Gastrocnemius medialis (tissue), 4 donors: Measurements from ENCODE around the gene LCN6.
A peak's percentile ranks its signal among the peaks of the same experiment; 100 is the strongest.

ENCODE experiments used
- POLR2A ChIP-seq, 2 donors: fragments of 450-650 bp; IDR thresholded peaks; one replicate each; pipeline ENCODE4 v1.6.1; 2017; ENCODE audit warnings: antibody characterized with exemption in 2 of 2, mild to moderate bottlenecking in 2 of 2, moderate library complexity in 2 of 2
- TF ChIP-seq, protein P1 (sequence below), 5 experiments: fragments of 450-650 bp in 3 of 5; fragments of 200-600 bp in 2 of 5; sonication (generic) in 2 of 5; IDR thresholded peaks in 4 of 5; conservative IDR thresholded peaks in 1 of 5; 1 replicate in 4 of 5; 2 replicates in 1 of 5; pipeline ENCODE4 v1.5.1; 2016 to 2019; ENCODE audit warnings: antibody characterized with exemption in 5 of 5, mild to moderate bottlenecking in 3 of 5, moderate library complexity in 3 of 5

DNA sequence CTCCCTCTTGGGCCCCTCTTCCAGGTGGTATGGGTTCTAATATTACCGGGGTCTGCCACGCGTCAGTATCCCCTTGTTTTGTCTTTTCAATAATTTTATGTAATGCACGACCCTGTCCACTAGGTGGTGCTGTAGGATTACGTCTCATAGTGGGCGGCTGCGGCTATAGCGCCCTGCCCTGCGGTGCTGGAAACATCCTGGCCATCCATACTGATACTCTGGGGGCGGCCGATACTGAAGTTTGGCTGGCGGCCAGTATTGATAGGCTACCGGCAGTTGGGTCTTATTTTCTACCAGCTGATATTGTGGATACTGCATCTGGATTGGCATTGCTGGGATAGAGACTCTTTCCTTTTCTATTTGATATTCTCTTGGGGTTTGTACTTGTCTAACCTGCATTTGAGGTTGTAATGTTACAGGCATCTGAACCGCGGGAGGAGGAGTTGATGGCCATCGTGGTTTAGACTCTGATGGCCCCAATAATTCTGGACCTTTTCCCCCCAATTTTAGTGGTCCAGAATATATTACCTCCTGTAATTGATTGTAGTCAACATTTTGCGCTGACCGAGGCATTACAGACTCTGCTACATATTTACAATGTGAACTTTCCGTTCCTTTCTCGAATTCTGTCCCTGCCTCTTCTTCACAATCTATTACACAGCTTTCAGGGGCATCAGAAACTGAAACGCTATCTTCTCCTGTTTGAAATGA lies 39.5 kb upstream of the LCN6 start:
- no peak for TF ChIP-seq POLR2A (IDR thresholded peaks at IDR 0.05)
- TF ChIP-seq, protein P1, sequence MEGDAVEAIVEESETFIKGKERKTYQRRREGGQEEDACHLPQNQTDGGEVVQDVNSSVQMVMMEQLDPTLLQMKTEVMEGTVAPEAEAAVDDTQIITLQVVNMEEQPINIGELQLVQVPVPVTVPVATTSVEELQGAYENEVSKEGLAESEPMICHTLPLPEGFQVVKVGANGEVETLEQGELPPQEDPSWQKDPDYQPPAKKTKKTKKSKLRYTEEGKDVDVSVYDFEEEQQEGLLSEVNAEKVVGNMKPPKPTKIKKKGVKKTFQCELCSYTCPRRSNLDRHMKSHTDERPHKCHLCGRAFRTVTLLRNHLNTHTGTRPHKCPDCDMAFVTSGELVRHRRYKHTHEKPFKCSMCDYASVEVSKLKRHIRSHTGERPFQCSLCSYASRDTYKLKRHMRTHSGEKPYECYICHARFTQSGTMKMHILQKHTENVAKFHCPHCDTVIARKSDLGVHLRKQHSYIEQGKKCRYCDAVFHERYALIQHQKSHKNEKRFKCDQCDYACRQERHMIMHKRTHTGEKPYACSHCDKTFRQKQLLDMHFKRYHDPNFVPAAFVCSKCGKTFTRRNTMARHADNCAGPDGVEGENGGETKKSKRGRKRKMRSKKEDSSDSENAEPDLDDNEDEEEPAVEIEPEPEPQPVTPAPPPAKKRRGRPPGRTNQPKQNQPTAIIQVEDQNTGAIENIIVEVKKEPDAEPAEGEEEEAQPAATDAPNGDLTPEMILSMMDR (IDR thresholded peaks at IDR 0.05 in 4 of 5, conservative IDR thresholded peaks at IDR 0.05 in 1 of 5): peak; percentile 76 to 93 (median 91)
